ENCODE data around the gene OLFML2B.

DNA sequence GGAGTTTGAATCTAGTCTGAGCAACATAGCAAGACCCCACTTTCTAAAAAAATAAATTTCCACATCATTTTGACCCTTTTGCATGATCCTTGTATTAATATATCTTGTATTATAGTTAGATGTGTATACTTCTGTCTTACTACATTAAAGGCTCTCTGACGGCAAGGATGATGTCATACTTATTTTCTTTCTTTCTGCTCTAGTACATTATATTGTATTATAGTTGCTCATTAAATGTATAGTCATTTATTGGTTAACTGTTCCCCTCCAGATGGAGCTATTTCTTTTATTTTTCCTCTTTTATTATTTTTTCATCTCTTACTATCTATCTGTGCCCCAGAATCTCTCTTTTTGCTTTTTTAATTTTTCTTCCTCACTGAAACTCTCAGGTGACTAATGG, 15.0 kb upstream of the OLFML2B start:
- TF ChIP-seq, protein P1, sequence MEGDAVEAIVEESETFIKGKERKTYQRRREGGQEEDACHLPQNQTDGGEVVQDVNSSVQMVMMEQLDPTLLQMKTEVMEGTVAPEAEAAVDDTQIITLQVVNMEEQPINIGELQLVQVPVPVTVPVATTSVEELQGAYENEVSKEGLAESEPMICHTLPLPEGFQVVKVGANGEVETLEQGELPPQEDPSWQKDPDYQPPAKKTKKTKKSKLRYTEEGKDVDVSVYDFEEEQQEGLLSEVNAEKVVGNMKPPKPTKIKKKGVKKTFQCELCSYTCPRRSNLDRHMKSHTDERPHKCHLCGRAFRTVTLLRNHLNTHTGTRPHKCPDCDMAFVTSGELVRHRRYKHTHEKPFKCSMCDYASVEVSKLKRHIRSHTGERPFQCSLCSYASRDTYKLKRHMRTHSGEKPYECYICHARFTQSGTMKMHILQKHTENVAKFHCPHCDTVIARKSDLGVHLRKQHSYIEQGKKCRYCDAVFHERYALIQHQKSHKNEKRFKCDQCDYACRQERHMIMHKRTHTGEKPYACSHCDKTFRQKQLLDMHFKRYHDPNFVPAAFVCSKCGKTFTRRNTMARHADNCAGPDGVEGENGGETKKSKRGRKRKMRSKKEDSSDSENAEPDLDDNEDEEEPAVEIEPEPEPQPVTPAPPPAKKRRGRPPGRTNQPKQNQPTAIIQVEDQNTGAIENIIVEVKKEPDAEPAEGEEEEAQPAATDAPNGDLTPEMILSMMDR (conservative IDR thresholded peaks at IDR 0.05): no peak
- TF ChIP-seq EZH2 (IDR thresholded peaks at IDR 0.05; ENCODE audit: low read depth): no peak

All from PC-9 (cell line).